Adipocyte (in vitro differentiated cells): Measurements from ENCODE around the gene TTC33.
"Not testable (repeated sequence)": the region's sequence is repeated elsewhere in the genome, so short reads cannot be mapped to it uniquely, and the experiment has no call there.

Source experiments
- DNase-seq: peaks from one replicate; pipeline ENCODE4 v3.0.0-alpha.2; 2015; ENCODE audit warnings: low read depth
- H3K27me3 ChIP-seq: replicated peaks from 2 replicates; pipeline ENCODE4 v1.7.0; 2013; ENCODE audit warnings: mild to moderate bottlenecking, low read length, moderate library complexity; ENCODE audit not compliant: control insufficient read depth, insufficient read depth
- H3K36me3 ChIP-seq: 2 replicates; pipeline ENCODE4 v1.7.0; 2013; ENCODE audit warnings: low read length, mild to moderate bottlenecking, moderate library complexity; ENCODE audit not compliant: control insufficient read depth, insufficient read depth, severe bottlenecking
- H3K4me1 ChIP-seq: 2 replicates; pipeline ENCODE4 v1.7.0; 2013; ENCODE audit warnings: mild to moderate bottlenecking, low read length, moderate library complexity; ENCODE audit not compliant: control insufficient read depth, insufficient read depth
- H3K4me3 ChIP-seq: 2 replicates; pipeline ENCODE4 v1.7.0; 2013; ENCODE audit warnings: mild to moderate bottlenecking, low read length, moderate library complexity
- H3K9ac ChIP-seq: 2 replicates; pipeline ENCODE4 v1.7.0; 2013; ENCODE audit warnings: mild to moderate bottlenecking, low read length, moderate library complexity
- H3K9me3 ChIP-seq: 2 replicates; pipeline ENCODE4 v1.7.0; 2013; ENCODE audit warnings: mild to moderate bottlenecking, low read length, moderate library complexity; ENCODE audit not compliant: control insufficient read depth

The TTC33 gene

DNA sequence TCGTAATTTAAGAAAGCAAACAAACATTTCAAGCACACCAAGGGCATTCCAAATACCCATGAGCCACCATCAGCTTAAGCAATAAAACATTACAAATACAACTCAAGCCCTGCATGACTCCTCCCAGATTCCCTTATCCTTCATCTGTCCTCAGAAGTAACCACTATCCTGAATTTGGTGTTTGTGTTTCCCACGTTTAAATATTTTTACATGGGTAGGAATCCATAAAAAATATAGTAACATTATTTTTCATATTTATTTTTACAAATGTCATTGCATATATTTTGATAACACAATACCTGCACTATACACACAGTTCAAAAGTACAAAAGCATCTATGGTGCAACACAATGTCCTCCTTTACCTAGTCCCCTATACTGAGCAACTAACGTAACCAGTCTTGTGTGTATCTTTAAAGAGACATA lies 36.0 kb upstream of the TTC33 start:
- H3K27me3 ChIP-seq: no peaks in the 10 kb centered on the region
- H3K36me3 ChIP-seq: peaks cover 8% of the 10 kb centered on the region
- H3K4me1 ChIP-seq: peaks cover 44% of the 10 kb centered on the region
- DNase-seq: peak; percentile 40
- no peaks in the 10 kb centered on the region for H3K9me3 ChIP-seq
- H3K9ac ChIP-seq: peak overlapping the region; percentile 53
- peak overlapping the region; percentile 61 for H3K4me3 ChIP-seq

DNA sequence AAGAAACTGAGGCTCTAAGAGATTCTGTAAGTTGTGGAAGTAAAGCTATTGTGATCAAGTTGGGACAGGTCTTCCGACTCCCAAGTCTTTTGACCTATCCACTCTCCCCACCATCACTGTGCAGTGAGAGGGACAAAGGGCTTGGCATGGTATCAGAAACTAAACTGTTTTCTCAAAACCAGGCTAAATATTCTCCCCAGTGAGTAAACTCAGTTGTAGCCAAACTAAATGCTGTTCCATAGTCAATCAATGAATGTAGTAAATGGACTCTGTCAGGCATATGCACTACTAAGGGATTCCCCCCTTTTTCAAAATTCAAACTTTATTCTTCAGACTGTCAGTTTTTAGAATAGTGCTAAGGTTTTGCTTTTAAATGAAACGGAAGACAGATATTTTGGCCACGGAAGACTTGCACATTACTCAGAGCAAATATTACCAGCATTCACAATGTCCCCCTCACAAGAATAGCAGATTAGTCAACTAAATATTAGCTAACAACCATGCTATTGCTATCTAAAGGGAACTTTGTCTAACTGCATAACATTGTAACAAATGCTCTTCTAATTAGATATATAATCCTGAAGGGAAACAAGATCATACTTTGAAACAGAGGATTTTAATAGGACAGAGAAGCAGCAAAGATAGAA lies 35.3 kb upstream of the TTC33 start:
- Histone ChIP-seq H3K9me3 (no peaks in the 10 kb centered on the region), H3K4me1 (peaks cover 41% of the 10 kb centered on the region)
- no peak for DNase-seq

DNA sequence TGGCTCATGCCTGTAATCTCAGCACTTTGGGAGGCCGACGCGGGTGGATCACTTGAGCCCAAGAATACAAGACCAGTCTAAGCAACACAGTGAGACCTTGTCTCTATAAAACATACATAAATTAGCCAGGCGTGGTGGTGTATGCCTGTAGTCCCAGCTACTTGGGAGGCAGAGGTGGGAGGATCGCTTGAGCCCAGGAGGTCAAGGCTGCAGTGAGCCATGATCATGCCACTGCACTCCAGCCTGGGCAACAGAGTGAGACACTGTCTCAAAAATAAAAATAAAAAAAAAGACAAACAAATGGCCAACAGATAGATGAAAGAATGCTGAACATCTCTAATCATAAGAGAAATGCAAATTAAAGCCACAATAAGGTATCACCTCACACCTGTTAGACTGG lies 33.2 kb upstream of the TTC33 start:
- DNase-seq, H3K9me3 ChIP-seq, H3K27me3 ChIP-seq, H3K9ac ChIP-seq, H3K4me3 ChIP-seq, H3K36me3 ChIP-seq: not testable (repeated sequence)
- H3K4me1 ChIP-seq: peaks cover 32% of the 10 kb centered on the region

More for the DNA sequence above, 35.3 kb upstream of the TTC33 start:
- H3K27me3 ChIP-seq: no peaks in the 10 kb centered on the region
- H3K4me3 ChIP-seq: peak overlapping the region; percentile 61
- H3K9ac ChIP-seq: peak overlapping the region; percentile 53
- H3K36me3 ChIP-seq: peaks cover 8% of the 10 kb centered on the region

DNA sequence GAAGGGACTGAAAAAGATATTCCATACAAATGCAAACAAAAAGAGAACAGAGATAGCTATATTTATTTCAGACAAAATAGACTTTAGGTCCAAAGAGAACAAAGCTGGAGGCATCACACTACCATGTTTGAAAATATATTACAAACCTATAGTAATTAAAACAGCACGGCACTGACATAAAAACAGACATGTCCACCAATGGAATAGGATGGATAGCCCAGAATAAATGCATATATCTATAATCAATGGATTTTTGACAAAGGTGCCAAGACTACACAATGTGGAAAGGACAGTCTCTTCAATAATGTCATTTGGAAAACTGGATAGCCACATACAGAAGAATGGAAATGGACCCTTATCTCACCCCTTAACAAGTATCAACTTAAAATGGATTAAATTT lies 32.2 kb upstream of the TTC33 start:
- Histone ChIP-seq H3K4me3 (no peak overlapping the region), H3K9me3 (no peaks in the 10 kb centered on the region), H3K27me3 (no peaks in the 10 kb centered on the region), H3K36me3 (peaks cover 8% of the 10 kb centered on the region), H3K9ac (no peak overlapping the region), H3K4me1 (peaks cover 32% of the 10 kb centered on the region)
- DNase-seq: no peak

DNA sequence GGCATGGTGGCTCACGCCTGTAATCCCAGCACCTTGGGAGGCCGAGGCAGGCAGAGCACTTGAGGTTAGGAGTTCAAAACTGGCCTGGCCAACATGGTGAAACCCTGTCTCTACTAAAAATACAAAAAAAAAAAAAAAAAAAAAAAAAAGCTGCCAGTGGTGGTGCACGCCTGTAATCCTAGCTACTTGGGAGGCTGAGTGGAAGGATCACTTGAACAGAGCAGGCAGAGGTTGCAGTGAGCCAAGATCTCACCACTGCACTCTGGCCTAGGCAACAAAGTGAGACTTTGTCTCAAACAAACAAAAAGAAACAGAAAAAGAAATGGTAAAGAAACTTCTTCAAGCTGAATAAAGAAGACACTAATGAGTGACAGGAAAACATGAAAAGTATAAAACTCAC lies 30.9 kb upstream of the TTC33 start:
- not testable (repeated sequence) for H3K9me3 ChIP-seq, DNase-seq, H3K27me3 ChIP-seq, H3K4me3 ChIP-seq, H3K36me3 ChIP-seq, H3K9ac ChIP-seq
- peaks cover 36% of the 10 kb centered on the region for H3K4me1 ChIP-seq

DNA sequence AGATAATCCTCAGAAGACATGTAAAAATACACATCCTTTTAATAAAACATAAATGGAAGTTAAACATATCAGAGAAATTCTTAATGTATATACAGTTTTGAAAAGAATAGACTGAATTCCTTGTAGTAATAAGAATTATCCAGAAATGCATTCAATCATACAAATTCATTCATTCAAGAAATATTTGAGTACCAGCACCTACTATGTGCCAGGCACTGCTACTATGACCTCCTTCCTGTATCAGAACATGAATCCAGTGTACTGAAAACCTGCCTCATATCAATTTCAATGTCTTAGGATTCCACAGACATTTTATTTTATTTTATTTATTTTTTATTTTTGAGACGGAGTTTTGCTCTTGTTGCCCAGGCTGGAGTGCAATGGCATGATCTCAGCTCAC lies 29.2 kb upstream of the TTC33 start:
- Histone ChIP-seq H3K4me1 (peaks cover 38% of the 10 kb centered on the region), H3K9me3 (no peaks in the 10 kb centered on the region), H3K27me3 (no peaks in the 10 kb centered on the region), H3K4me3 (no peak overlapping the region), H3K36me3 (peaks cover 8% of the 10 kb centered on the region), H3K9ac (no peak overlapping the region)
- DNase-seq: no peak

DNA sequence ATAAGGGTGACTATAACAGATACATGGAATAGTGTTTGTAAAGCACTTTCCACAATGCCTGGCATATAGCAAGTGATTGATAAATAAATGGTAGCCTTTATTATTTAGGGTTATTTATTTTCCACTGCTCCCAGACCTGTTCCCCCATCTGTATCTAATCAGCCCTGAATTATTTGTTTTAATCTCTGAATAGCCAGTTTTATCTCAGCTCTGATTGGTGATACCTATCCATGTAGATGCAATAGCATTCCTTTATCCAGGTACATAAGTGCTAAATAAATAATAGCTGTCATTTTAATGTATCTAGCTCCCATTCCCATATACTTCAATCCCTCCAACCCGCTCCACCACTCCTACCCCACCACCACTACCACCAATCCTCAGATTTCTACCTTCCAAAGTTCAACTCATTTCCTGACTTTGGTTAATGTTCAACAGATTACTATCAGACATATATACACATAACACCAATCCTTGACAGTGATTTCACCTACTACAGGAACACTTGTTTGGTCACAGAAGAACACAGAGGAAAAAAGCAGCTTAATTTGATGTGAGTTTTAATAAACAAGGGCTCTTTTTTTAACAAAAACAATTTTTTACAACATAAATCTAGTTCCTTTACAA lies 28.4 kb upstream of the TTC33 start:
- Histone ChIP-seq H3K4me1 (peaks cover 38% of the 10 kb centered on the region), H3K36me3 (peaks cover 8% of the 10 kb centered on the region), H3K9me3 (no peaks in the 10 kb centered on the region), H3K9ac (no peak overlapping the region), H3K27me3 (no peaks in the 10 kb centered on the region), H3K4me3 (no peak overlapping the region)
- no peak for DNase-seq

DNA sequence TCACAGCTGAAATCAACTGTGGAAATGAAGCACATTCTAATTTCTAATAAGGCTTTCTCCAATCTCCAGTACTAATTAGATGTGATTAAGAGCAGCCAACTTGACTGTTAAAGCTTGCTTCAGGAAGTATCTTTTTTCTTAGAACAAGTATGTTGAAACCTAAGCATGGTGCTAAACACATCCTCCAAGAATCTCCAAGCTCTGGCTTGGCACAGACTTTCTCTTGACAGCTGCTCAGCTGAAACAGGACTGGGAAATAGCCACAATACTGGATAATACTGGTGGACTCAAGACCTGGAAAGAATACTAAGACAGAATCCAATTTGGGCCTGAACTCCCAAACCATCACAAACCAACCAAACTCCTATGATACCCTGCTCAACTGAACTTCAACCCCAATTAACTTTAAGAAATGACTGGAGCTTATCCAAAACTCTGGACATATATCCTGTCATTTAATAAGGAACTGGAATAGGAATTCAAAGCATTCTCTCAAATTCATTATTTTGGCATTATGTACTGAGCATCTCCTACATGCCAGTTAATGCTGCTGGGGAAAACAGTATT lies 26.2 kb upstream of the TTC33 start:
- H3K36me3 ChIP-seq: no peaks in the 10 kb centered on the region
- H3K4me1 ChIP-seq: peaks cover 38% of the 10 kb centered on the region
- H3K9me3 ChIP-seq: no peaks in the 10 kb centered on the region
- H3K4me3 ChIP-seq: no peak overlapping the region
- DNase-seq: peak; percentile 47
- H3K27me3 ChIP-seq: no peaks in the 10 kb centered on the region
- no peak overlapping the region for H3K9ac ChIP-seq

DNA sequence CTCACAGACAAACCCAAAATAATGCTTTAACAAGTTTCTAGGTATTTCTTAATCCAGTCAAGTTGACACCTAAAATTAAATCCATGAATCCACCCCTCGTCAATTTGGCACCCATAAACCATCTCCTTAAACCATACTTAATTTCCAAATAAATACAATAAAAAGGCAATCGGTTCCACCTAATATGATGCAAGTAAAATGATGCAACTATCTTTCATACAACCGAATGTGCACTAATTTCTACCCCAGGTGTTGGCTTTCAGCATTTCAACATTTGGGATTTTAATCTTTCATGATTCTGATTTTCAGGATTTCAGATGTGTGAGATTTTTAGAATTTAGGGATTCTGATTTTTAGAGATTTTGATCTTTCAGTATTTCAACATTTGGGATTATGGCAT lies 25.1 kb upstream of the TTC33 start:
- peaks cover 6% of the 10 kb centered on the region for H3K36me3 ChIP-seq
- DNase-seq: no peak
- no peak overlapping the region for H3K9ac ChIP-seq
- no peaks in the 10 kb centered on the region for H3K27me3 ChIP-seq
- H3K4me3 ChIP-seq: no peak overlapping the region
- H3K4me1 ChIP-seq: peaks cover 39% of the 10 kb centered on the region
- H3K9me3 ChIP-seq: no peaks in the 10 kb centered on the region

DNA sequence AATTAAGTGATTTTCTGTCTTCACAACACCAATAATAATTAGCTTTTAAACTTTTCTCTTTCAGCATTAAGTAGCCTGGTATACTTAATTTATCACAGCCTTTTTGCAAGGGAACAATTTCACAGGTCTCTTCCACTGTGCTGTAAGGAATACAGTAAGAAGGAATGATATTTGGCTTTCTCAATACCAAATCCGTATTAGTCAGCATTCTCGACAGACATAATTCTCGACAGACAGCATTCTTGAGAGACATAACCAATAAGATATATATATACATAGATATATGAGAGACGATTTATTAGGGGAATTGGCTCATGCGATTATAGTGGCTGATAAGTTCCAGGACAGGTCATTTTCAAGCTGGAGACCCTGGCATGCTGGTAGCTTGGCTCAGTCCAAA lies 24.4 kb upstream of the TTC33 start:
- no peak for DNase-seq
- Histone ChIP-seq H3K27me3 (no peaks in the 10 kb centered on the region), H3K9ac (no peak overlapping the region), H3K4me1 (peaks cover 43% of the 10 kb centered on the region), H3K4me3 (no peak overlapping the region), H3K9me3 (no peaks in the 10 kb centered on the region), H3K36me3 (peaks cover 12% of the 10 kb centered on the region)

DNA sequence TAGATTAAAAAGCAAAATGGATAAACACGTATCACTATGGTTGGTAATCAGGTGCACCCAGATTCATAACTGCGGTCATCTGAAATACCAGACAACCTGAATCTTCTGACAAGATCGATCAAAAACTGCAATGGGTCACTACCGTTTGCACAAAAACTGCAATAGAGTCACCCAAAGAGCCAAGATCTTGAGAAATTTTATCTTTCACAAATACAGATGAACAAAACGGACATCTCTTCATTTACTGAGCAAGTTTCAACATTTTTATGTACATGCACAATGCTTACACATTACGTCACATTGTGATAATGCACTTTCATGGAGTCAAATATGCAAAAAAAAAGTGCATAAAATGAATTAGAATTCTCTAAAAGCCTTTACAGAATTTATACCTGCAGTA lies 23.8 kb upstream of the TTC33 start:
- peaks cover 19% of the 10 kb centered on the region for H3K36me3 ChIP-seq
- H3K4me3 ChIP-seq: no peak overlapping the region
- H3K27me3 ChIP-seq: no peaks in the 10 kb centered on the region
- peaks cover 43% of the 10 kb centered on the region for H3K4me1 ChIP-seq
- no peak for DNase-seq
- no peak overlapping the region for H3K9ac ChIP-seq
- H3K9me3 ChIP-seq: no peaks in the 10 kb centered on the region
